GM12872 (cell line): ENCODE measurements around the gene UBR2.

Source experiments
- CTCF ChIP-seq: IDR thresholded peaks from 3 replicates; pipeline ENCODE4 v1.5.1; 2011; ENCODE audit warnings: low read depth, mild to moderate bottlenecking, low read length, moderate library complexity; ENCODE audit not compliant: insufficient read depth

The UBR2 gene

GRCh38 chr6:42545226-42545773, 18.5 kb upstream of the UBR2 start:
- TF ChIP-seq CTCF: no peak

- peak; percentile 99 for TF ChIP-seq CTCF
Observed at GRCh38 chr6:42547407-42548329, 16.2 kb upstream of the UBR2 start.

- no peak for TF ChIP-seq CTCF
Observed at GRCh38 chr6:42550277-42550676, 13.6 kb upstream of the UBR2 start.

- no peak for TF ChIP-seq CTCF
Observed at GRCh38 chr6:42551217-42551616, 12.6 kb upstream of the UBR2 start.

- no peak for TF ChIP-seq CTCF
Observed at GRCh38 chr6:42552380-42552779, 11.4 kb upstream of the UBR2 start.

- TF ChIP-seq CTCF: no peak
Observed at GRCh38 chr6:42555477-42556457, 8.1 kb upstream of the UBR2 start.

GRCh38 chr6:42556462-42556861, 7.4 kb upstream of the UBR2 start:
- no peak for TF ChIP-seq CTCF
